Activated CD4-positive, alpha-beta T cell treated with anti-CD3 and anti-CD28 coated beads, Interleukin-2, amount 50 U/mL, for 1 hour (primary cell): Measurements from ENCODE around the gene SPC25.
"Not testable (repeated sequence)": the region's sequence is repeated elsewhere in the genome, so short reads cannot be mapped to it uniquely, and the experiment has no call there.

Experiments used
- DNase-seq: peaks from one replicate; pipeline ENCODE4 v3.0.0-alpha.2; 2020

SPC25 gene

DNA sequence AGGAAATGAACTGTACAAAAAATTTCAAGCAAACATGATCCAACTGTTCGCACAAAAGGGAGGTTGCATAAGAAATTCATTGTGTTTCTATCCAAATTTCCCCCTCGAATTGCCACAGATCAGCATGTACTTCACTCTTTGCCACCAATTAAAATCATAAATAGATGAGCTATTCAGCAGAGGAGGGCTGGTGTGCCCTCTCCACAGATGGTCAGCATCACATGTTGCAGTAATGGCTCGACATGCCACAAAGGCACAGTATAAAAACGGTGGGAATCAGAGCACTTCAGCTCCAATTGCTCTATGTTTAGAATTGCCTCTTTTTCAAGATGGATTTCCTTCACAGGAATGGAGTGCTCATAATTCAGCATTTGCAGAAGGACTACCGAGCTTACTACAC lies 10.8 kb upstream of the SPC25 start, which contains the start of gene G6PC2:
Gene G6PC2, plus strand, starts transcription at position 289 of the 400 bp plus-strand sequence. Its CDS starts 41 bp downstream, at position 330.
- no peak for DNase-seq

DNA sequence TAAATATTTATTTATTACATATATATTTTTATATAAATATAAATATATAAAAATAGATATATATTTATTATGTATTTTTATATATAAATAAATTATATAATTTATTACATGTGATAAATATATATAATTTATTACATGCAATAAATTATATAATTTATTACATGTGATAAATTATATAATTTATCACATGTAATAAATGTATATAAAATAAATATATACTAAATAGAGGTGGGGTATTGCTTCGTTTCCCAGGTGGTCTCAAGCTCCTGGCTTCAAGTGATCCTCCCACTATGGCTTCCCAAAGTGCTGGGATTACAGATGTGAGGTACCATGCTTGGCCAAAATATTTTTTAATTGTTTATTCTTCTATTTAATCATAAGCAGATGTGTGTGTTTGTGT lies 7.2 kb upstream of the SPC25 start:
- no peak for DNase-seq

DNA sequence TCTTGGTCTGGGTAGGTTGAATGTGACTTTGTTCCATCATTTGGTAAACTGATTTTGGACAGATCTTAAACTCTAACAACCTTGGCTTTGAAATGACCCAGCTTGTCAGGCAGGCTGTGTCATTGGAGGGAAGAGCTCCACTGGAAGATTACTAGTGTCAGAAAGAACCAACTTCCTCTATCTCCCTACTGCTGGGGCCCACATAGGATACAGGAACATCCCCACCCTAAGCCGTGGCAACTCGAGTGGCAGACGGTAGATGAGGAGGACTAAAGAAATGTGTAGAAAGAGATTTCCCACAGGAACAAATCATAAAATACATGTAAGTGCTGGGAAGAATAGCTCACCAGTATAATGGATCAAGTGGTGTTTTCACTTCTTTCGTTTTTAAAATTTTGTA lies 6.6 kb upstream of the SPC25 start:
- no peak for DNase-seq

DNA sequence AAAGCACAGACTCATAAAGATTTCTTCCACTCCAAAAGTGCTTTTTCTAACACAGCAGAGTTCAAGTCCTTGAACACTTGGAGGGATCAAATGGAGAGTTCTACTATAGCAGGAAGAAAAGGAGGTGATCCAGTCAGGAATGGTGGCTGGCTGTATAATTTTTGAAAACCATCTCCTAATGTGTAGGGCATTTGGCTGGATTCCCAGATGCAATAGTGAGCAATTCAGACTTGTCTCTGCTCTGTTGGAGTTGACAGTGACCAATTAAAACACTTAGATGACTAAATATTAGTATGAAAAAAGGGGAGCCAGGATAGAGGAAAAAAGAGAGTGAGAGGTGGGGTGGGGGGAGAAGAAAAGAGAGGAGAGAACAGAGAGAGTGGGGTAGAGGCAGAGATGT lies 5.5 kb upstream of the SPC25 start:
- no peak for DNase-seq

DNA sequence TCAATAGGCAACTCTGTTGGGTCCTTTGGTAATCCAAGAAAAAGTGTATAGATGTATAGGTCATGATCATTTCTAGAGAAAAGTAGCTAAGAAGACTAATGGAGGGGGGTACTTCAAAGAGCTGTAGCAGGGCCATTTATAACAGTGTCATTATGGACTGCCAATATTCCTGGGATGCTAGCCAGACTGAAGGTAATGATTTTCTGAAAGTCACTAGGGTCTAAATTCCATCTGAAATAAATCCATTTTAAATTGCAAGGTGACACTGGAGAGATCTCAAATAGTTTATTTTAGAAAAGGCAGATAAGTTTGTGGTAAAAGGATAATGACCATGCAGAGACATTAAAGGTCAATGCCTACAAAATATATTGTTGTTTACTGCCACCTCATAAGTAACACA lies 4.5 kb upstream of the SPC25 start:
- no peak for DNase-seq

DNA sequence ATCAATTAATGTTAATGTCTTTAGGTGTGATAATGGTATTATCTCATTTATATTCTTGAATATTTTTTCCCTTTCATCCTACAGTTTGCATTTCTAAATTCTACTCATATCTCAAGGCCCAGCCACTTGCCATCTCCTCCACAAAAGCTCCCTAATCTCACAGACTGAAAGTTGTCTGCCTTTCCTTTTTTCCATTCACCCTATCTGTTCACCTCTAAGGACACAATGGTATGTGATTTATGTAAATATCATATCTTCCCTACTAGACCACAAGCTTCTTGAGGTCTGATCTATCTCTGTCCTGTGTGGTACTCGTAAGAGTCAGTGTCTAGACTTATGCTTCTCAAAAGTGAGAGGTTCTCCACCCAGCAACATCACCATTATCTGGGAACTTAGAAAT lies 3.9 kb upstream of the SPC25 start:
- no peak for DNase-seq

DNA sequence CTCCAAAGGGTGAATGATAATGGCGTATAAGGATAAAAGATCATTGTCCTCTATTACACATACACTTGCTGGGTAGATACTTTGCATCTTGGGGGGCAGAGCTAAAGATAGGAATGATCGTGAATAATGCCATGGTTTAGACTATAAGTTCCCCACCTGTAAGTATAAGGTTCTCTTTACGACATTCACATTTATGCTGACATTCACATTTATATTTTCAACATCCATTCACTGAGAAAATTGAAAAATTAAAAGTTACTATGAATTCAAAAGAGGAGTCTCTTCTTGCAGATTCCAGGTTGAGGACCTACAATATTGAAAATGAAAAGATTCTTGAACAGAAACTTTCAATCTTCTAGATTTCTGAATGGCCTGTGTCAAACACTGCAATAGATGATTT lies 2.1 kb upstream of the SPC25 start:
- no peak for DNase-seq

DNA sequence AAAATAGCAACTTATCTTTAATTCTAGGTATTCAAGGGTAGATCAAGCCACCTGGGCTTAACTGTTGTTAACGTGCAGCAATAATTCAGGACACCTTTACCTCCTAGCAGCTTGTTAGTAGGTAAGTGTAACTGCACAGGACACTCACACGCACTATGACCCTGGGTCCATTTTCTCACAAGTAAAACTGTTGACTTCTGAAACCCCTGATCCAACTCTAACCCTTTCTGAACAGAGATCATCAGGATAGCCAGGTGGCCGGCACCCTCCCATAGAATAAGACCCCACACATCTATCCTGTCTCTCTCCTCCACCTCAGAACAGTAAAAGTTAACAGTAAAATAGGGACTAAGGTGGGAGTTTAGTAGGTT lies 610 bp downstream of the SPC25 start:
- DNase-seq, result no peak

DNA sequence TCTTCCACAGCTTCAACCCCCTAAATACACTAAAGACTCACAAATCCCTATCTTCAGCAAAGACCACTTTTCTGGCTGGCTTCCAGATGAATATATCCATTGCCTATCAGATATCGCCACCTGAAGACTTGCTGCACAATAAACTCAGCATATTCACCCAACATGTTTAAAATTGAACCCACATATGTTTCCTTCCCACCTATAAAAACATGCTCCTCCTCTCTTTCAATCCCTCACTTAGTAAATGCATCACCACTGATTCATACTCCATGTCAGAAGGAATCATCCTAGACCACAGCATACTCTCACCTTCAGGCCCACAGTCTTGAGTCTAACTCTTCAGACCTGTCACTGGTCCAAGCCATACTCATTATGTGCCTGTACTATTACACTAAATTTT lies 5.3 kb downstream of the SPC25 start:
- DNase-seq, result no peak

DNA sequence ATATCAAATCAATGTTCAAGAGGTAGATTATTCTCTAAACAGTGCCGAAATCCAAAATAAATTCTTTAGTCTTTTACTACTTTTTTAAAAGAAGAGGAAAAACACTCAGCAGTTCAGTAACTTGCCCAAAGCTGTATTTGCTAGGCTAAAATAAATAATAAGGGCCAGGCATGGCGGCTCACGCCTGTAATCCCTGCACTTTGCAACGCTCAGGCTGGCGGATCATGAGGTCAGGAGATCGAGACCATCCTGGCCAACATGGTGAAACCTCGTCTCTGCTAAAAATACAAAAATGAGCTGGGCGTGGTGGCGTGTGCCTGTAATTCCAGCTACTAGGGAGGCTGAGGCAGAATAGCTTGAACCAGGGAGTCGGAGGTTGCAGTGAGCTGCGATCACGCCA lies 8.1 kb downstream of the SPC25 start:
- DNase-seq, result not testable (repeated sequence)

DNA sequence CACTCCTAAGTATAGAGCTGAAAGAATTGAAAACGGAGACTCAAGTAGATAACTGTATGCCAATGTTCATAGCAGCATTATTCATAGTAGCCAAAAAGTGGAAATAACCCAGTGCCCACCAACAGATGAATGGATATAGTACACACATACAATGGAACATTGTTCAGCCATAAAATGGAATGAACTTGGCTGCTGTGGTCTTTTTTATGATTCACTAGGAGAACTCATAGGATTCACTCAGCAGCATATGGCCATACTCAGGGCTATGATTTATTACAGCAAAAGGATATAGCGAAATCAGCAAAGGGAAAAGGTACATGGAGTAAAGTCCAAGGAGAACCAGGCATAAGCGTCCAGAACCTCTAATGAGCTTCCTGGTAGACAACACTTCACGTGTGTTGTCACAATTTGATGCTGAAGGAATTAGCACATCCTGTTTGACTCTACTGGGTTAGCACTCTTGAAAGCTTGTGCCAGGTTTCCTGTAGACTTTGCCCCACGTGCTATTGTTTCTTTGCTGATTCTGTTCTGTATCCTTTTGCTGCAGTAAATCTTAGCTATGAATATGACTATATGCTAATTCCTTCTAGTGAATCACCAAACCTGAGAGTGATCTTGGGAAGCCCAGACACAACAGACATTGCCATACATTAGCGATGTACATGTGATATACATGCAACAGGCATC lies 15.7 kb downstream of the SPC25 start:
- no peak for DNase-seq

DNA sequence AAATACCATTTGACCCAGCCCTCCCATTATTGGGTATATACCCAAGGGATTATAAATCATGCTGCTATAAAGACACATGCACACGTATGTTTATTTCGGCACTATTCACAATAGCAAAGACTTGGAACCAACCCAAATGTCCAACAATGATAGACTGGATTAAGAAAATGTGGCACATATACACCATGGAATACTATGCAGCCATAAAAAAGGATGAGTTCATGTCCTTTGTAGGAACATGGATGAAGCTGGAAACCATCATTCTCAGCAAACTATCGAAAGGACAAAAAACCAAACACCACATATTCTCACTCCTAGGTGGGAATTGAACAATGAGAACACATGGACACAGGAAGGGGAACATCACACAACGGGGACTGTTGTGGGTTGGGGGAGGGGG lies 19.4 kb downstream of the SPC25 start:
- DNase-seq, result not testable (repeated sequence)

DNA sequence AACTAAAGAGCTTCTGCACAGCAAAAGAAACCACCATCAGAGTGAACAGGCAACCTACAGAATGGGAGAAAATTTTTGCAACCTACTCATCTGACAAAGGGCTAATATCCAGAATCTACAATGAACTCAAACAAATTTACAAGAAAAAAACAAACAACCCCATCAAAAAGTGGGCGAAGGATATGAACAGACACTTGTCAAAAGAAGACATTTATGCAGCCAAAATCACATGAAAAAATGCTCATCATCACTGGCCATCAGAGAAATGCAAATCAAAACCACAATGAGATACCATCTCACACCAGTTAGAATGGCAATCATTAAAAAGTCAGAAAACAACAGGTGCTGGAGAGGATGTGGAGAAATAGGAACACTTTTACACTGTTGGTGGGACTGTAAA lies 19.9 kb downstream of the SPC25 start:
- DNase-seq, result not testable (repeated sequence)

DNA sequence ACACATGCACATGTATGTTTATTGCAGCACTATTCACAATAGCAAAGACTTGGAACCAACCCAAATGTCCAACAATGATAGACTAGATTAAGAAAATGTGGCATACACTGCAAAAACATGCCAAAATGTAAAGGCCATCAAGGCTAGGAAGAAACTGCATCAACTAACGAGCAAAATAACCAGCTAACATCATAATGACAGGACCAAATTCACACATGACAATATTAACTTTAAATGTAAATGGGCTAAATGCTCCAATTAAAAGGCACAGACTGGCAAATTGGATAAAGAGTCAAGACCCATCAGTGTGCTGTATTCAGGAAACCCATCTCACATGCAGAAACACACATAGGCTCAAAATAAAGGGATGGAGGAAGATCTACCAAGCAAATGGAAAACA lies 23.1 kb downstream of the SPC25 start:
- DNase-seq, result not testable (repeated sequence)

DNA sequence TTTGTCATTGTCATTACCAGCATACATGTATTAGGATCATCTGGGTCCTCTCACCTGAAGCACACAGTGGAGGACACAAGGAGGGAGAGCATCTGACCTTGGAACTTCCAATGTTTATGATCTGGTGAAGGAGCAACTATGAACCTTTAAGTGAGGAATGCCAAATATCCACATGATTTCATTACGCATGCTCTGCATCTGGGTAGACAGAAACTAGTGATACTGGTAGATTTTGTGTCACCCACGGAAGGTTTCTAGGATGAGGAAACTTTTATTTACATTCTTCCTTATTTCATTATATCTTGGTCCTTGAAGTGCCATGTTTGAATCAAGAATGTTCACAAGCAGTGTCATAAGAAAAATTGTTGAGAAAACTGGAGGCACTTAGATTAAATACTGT lies 32.1 kb downstream of the SPC25 start:
- DNase-seq, result no peak

DNA sequence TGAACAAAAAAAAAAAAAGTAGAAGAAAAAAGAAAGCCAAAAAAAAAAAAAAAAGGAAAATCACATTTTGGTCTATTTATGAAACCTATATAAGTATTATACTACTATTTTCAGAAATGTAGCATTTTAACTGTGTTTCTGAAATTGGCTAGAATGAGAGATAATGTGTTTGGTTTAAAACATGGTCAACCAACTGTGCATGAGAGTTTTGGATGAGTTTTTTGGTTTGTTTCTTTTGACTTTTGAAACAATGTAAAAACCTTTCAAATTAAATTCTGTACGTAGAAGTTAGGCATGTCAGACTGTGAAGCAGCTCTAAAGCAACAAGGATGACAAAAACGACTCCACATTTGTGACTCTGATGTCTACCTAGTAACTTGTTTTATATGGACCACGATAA lies 34.6 kb downstream of the SPC25 start:
- DNase-seq, result no peak

DNA sequence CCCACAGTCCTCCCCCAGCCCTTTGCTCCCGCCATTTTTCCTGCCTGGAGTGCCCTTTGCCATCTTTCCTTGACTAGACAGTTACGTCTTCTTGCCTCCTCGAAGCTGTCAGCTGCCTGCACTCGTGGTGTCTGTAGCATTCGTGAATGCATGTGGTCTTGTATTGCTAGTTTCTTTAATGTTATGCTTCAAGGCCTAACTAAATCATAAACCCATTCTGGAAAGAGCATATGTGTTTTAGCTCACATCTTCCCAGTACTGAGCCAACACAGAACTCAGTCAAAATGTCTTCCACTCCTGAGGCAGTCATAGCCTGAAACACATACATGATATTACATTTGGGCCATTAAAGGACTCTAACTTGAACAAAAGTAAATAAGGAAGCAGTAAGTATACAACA lies 35.6 kb downstream of the SPC25 start:
- no peak for DNase-seq

DNA sequence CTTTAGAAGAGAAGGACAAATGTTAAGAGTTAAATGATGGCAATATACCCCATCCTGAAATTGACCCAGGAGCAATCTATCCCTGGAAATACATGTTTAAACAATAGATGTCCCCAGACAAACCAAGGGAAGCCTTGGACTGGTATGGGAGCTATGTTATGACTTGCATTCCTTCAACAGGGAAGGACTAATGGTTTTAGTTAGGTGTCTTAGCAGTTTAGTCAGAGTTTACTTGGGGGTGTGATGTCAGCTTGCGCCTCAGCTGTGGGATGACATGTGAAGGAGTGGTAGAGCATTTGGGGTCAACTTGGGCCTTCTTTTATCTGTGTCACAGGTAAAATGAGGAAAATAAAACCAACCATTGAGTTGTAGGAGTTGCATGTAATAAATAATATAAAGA lies 36.8 kb downstream of the SPC25 start:
- DNase-seq, result no peak

DNA sequence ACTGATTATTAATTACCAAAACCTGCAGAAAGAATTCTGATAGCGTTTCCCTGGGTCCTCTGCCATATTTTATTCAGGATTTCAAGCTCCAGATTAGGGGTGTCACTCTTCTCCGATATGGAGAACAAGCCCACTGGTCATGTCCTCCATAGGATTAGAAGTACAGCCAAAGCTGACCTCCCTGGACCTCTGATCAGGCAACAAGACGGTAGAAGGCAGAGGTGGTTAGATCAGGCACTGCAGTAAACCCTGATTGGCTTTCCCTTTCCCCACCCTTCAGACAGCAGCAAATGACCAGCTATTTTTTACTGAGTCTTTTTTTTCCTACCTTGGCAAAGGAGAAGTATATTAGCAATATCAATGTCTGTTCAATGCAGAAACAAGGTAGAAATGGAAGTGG lies 37.7 kb downstream of the SPC25 start:
- no peak for DNase-seq

DNA sequence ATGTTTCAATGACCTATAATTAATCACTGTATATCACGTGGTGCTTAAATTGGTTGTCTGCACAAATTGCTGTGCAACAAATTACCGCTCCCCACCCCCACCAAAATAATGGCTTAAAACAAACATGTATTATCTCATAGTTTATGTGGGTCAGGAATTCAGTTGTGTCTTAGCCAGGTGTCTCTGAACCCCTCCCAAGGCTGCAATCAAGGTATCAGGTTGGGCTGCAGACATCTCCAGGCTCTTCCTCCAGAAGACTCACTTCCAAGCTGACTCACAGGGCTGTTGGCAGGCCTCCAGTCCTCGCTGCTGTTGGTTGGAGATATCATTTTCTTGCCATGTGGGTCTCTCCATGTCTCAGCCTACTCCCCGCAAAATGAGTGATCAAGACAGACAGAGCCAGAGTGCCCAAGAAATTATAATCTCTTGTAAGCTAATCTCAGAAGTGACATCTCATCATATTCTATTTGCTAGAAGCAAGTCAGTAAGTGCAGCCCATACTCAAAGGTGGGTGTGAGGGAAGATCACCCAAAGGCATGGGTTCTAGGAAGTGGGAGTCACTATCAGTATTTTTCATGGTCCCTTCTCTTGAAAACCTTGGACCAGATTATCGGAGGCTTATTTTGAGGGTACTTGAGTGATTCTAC lies 38.4 kb downstream of the SPC25 start:
- no peak for DNase-seq

DNA sequence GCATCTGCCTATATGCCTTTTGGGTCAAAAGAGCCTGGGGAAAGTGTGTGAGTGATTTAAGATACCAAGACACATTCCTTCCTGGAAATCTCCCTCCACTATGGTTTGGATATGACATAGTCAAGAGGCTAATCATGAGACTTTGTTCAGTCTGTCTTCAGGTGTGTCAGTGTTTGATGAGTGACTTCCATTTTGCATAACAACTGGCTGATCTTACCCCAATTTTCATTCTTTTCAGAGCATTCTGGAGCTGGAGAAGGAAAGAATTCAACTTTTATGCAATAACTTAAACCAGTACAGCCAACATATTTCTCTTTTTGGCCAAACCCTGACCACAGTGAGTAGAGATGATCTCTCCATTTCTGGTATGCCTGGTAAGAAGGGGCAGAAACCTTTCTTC lies 39.4 kb downstream of the SPC25 start:
- no peak for DNase-seq

DNA sequence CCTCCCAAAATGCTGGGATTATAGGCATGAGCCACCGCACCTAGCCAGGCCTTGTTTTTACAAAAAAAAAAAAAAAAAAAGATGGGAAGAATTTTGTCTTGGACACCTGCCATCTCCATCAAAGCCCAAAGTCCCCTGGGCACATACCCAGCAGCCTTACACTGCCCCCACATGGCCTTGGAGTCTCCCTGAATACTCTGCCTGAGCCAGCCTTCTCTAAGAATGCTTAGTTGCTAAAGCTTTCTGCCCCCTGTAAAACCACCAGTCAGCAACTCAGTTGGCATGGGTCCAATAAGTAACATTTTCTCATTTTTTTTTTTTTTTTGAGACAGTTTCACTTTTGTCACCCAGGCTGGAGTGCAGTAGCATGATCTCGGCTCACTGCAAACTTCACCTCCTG lies 40.6 kb downstream of the SPC25 start:
- no peak for DNase-seq

DNA sequence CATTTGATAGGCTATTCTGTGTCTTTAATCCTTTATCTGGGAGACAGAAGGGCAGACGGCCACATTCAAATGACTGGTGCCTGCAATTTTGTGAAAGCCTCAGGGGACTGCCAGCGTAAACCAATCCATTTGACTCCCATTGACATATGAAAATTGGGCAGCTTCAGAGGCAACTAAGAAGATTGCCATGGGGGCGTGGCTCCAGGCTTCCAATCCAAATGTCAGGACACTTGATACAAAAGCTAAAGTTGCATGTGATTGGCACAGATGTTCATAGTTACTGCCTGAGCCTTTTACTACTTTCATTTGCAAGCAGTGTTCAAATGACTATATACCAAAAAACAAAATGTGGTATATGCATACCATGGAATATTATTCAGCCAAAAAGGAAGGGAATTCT lies 42.0 kb downstream of the SPC25 start:
- DNase-seq, result no peak

DNA sequence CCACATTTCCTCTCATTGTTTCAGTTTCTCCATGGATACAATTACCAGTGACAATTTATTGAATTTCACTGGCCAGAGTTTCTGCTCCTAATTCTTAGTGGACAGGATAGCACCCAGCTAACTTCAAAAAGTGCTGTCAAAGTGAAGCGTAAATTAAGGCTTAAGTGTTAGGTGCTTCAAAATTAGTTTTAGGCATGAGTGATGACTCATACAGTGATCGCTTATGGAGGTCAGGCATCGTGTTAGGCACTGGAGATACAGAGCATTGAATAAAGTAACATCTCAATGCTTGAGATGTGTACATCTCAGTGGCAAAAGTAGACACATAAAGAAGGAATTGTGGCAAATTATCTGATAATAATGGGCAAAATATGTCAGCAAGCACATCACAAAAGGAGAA lies 47.0 kb downstream of the SPC25 start:
- no peak for DNase-seq

DNA sequence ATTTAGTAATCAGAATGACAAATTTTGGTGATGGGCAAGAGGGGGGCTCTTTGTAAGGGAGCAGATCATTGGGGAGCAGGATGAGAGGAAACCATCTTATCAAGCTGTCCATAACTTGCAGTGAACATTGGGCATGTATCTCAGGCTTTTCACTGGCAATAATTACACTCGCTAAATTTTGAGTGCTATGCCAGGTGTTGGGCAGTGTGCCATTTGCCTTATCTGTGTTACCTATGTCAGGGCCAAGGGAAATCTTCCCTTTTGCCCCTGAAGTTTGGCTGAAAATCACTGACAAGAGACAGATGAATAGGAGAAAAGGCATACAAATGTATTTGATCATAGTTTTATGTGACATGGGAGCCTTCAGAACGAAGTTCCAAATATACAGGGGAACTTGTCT lies 48.8 kb downstream of the SPC25 start:
- no peak for DNase-seq
